HepG2 (cell line): ENCODE results near the gene NAALADL1. TPM values are rescaled to one million over a fixed set of nuclear protein-coding genes. Genes with fewer than 3 reads are reported as not detected.
A peak's percentile ranks its signal among the peaks of the same experiment; 100 is the strongest.

Source experiments
- AHR ChIP-seq: IDR thresholded peaks from 2 replicates; pipeline ENCODE4 v1.6.1; 2018; ENCODE audit warnings: missing genetic modification reagents, missing compliant biosample characterization
- ARID4A ChIP-seq: sonication (generic); formaldehyde crosslinking; IDR thresholded peaks from 2 replicates; pipeline ENCODE4 v1.5.0; 2020; ENCODE audit warnings: mild to moderate bottlenecking, missing genetic modification reagents, borderline replicate concordance
- CBFB ChIP-seq: sonication (generic); formaldehyde crosslinking; IDR thresholded peaks from 2 replicates; pipeline ENCODE4 v1.4.0; 2020; ENCODE audit warnings: missing genetic modification reagents
- EP300 ChIP-seq, 3 experiments: sonication (generic) in 1 of 3; formaldehyde crosslinking in 1 of 3; IDR thresholded peaks; 2 replicates each; pipeline versions ENCODE4 v1.5.1 to v1.6.1; 2011 to 2020; ENCODE audit warnings: low read depth in 2 of 3, low read length in 2 of 3, borderline replicate concordance in 1 of 3, improper control_type of control experiment in 1 of 3, mild to moderate bottlenecking in 1 of 3, missing genetic modification reagents in 1 of 3, moderate library complexity in 1 of 3
- FOXM1 ChIP-seq: sonication (generic); formaldehyde crosslinking; IDR thresholded peaks from 2 replicates; pipeline ENCODE4 v1.5.0; 2020; ENCODE audit warnings: missing genetic modification reagents
- FOXO4 ChIP-seq: sonication (generic); formaldehyde crosslinking; conservative IDR thresholded peaks from 2 replicates; pipeline ENCODE4 v1.8.1; 2023; ENCODE audit warnings: missing genetic modification reagents
- GATAD1 ChIP-seq: IDR thresholded peaks from 2 replicates; pipeline ENCODE4 v1.6.1; 2016; ENCODE audit warnings: missing genetic modification reagents, missing compliant biosample characterization
- GATAD2A ChIP-seq: IDR thresholded peaks from 2 replicates; pipeline ENCODE4 v1.6.1; 2016
- JDP2 ChIP-seq: sonication (generic); formaldehyde crosslinking; IDR thresholded peaks from 2 replicates; pipeline ENCODE4 v1.8.1; 2022; ENCODE audit warnings: missing genetic modification reagents, borderline replicate concordance
- LCORL ChIP-seq, 2 experiments: fragments of 450-650 bp in 1 of 2; sonication (generic) in 1 of 2; formaldehyde crosslinking in 1 of 2; IDR thresholded peaks; 2 replicates each; pipeline versions ENCODE4 v1.5.0 to v1.6.1; 2017 to 2020; ENCODE audit warnings: antibody characterized with exemption in 1 of 2, missing genetic modification reagents in 1 of 2
- MAFF ChIP-seq: IDR thresholded peaks from 2 replicates; pipeline ENCODE4 v1.6.1; 2011; ENCODE audit warnings: low read depth, low read length, improper control_type of control experiment
- NFATC3 ChIP-seq: sonication (generic); formaldehyde crosslinking; IDR thresholded peaks from 2 replicates; pipeline ENCODE4 v1.5.1; 2020; ENCODE audit warnings: mild to moderate bottlenecking, missing genetic modification reagents
- NFKB2 ChIP-seq: sonication (generic); formaldehyde crosslinking; IDR thresholded peaks from 2 replicates; pipeline ENCODE4 v1.4.0; 2020; ENCODE audit warnings: missing genetic modification reagents, borderline replicate concordance
- POLR2AphosphoS5 ChIP-seq: IDR thresholded peaks from 2 replicates; pipeline ENCODE4 v1.6.1; 2012; ENCODE audit warnings: low read depth, low read length
- SP2 ChIP-seq: sonication (generic); formaldehyde crosslinking; IDR thresholded peaks from 2 replicates; pipeline ENCODE4 v1.5.1; 2020; ENCODE audit warnings: mild to moderate bottlenecking, missing genetic modification reagents
- SRF ChIP-seq: IDR thresholded peaks from 2 replicates; pipeline ENCODE4 v1.6.1; 2011; ENCODE audit warnings: mild to moderate bottlenecking, low read depth, low read length, moderate library complexity
- TBP ChIP-seq: sonication (generic); formaldehyde crosslinking; IDR thresholded peaks from 2 replicates; pipeline ENCODE4 v1.5.0; 2020; ENCODE audit warnings: missing genetic modification reagents
- TEAD3 ChIP-seq: optimal IDR thresholded peaks from 2 replicates; pipeline ENCODE3; 2016; ENCODE audit warnings: borderline replicate concordance
- TFAP4 ChIP-seq: sonication (generic); IDR thresholded peaks from 2 replicates; pipeline ENCODE4 v1.6.1; 2016; ENCODE audit warnings: low read depth, borderline replicate concordance
- TSC22D2 ChIP-seq: sonication (generic); formaldehyde crosslinking; IDR thresholded peaks from 2 replicates; pipeline ENCODE4 v1.5.1; 2020; ENCODE audit warnings: missing genetic modification reagents, mild to moderate bottlenecking, borderline replicate concordance
- YEATS2 ChIP-seq: sonication (generic); formaldehyde crosslinking; IDR thresholded peaks from 2 replicates; pipeline ENCODE4 v1.4.0; 2020; ENCODE audit warnings: missing genetic modification reagents, borderline replicate concordance
- YY1 ChIP-seq: IDR thresholded peaks from 2 replicates; pipeline ENCODE4 v1.6.1; 2011; ENCODE audit warnings: low read length, low read depth, moderate library complexity, mild to moderate bottlenecking; ENCODE audit not compliant: insufficient read depth, insufficient replicate concordance
- ZNF263 ChIP-seq: sonication (generic); formaldehyde crosslinking; IDR thresholded peaks from 2 replicates; pipeline ENCODE4 v1.4.0; 2020; ENCODE audit warnings: missing genetic modification reagents
- ZNF441 ChIP-seq: sonication (generic); formaldehyde crosslinking; IDR thresholded peaks from 2 replicates; pipeline ENCODE4 v1.7.0; 2021; ENCODE audit warnings: missing genetic modification reagents, borderline replicate concordance
- ZNF556 ChIP-seq: sonication (generic); formaldehyde crosslinking; IDR thresholded peaks from 2 replicates; pipeline ENCODE4 v1.4.0; 2020; ENCODE audit warnings: mild to moderate bottlenecking, missing genetic modification reagents, borderline replicate concordance
- ZNF589 ChIP-seq: sonication (generic); formaldehyde crosslinking; conservative IDR thresholded peaks from 2 replicates; pipeline ENCODE4 v1.8.0; 2022; ENCODE audit warnings: mild to moderate bottlenecking, moderate library complexity, missing genetic modification reagents
- polyA plus RNA-seq, 8 experiments: library from polyadenylated mRNA; depleted of rRNA in 3 of 8; stranded (reverse) in 7 of 8; unstranded in 1 of 8; fragments of >200 nt; fragmentation: Illumina TruSeq in 4 of 8; extraction: Trizol in 4 of 8; gene quantifications; 2 replicates each; pipeline versions ENCODE4 v1.2.1 to v1.2.3, GENCODE V29; 2011 to 2016; ENCODE audit warnings: low read depth in 4 of 8, missing spikeins in 1 of 8, mixed read lengths in 1 of 8; ENCODE audit not compliant: insufficient read depth in 1 of 8
- total RNA-seq, 5 experiments: library from RNA; depleted of rRNA; stranded (reverse); fragments of >200 nt; fragmentation: Illumina TruSeq; extraction: Trizol; gene quantifications; 2 replicates each; pipeline ENCODE4 v1.2.3, GENCODE V29; 2016; ENCODE audit warnings: low read depth in 1 of 5

The NAALADL1 gene
- total and polyA plus RNA-seq, 2 of the 13 experiments (the other 11 are each of a cell fraction or from before 2014, with no cell fraction given): 9.3 to 33.9 TPM

- TF ChIP-seq YEATS2 (CRISPR knock-in tag) (peak; percentile 46; the same call in 1 of the 2 replicates), NFATC3 (no peak), FOXO4 (CRISPR knock-in tag) (no peak), JDP2 (CRISPR knock-in tag) (no peak), TEAD3 (CRISPR knock-in tag) (peak; percentile 59), GATAD2A (CRISPR knock-in tag) (peak; percentile 62; the same call in 1 of the 2 replicates), POLR2AphosphoS5 (peak; percentile 42; the same call in 1 of the 2 replicates), TFAP4 (0 out of 2 replicates have a peak, but pooled peaks have one; percentile 17), NFKB2 (CRISPR knock-in tag) (no peak), ARID4A (CRISPR knock-in tag) (peak; percentile 13; the same call in 1 of the 2 replicates), CBFB (CRISPR knock-in tag) (no peak), ZNF556 (CRISPR knock-in tag) (0 out of 2 replicates have a peak, but pooled peaks have one; percentile 25), LCORL (IDR thresholded peaks at IDR 0.05) (no peak), LCORL (CRISPR knock-in tag; IDR thresholded peaks at IDR 0.05) (no peak), TSC22D2 (CRISPR knock-in tag) (0 out of 2 replicates have a peak, but pooled peaks have one; percentile 32), ZNF589 (CRISPR knock-in tag) (no peak), AHR (CRISPR knock-in tag) (no peak), YY1 (peak; percentile 31), ZNF263 (peak; percentile 62; the same call in 1 of the 2 replicates), SP2 (CRISPR knock-in tag) (no peak), EP300 (IDR thresholded peaks at IDR 0.05; ENCODE audit: low read depth in 2 of 2, low read length in 2 of 2) (peak in 1 of 2 experiments; percentile 25; a peak in 1 of 4 replicates), EP300 (CRISPR knock-in tag; IDR thresholded peaks at IDR 0.05; ENCODE audit: borderline replicate concordance) (no peak), ZNF441 (CRISPR knock-in tag) (no peak), FOXM1 (CRISPR knock-in tag) (no peak), SRF (peak; percentile 97), MAFF (peak; percentile 9; the same call in 1 of the 2 replicates), GATAD1 (peak; percentile 73), TBP (CRISPR knock-in tag) (no peak)
These were observed 60.2 kb downstream of the NAALADL1 start (continued) for GRCh38 chr11:64998141-64998540.
